Measurements from ENCODE around the gene HOXA3. TPM values are rescaled to one million over a fixed set of nuclear protein-coding genes. Genes with fewer than 3 reads are reported as not detected.
A peak's percentile ranks its signal among the peaks of the same experiment; 100 is the strongest.

The HOXA3 gene
- total RNA-seq, 3 donors from 2014 or later: 4.5 to 6.4 (median 4.6) TPM

- Histone ChIP-seq H3K27me3 (peaks cover 6 to 67% of the 10 kb centered on the region in 2 donors), H3K9me3 (no peaks in the 10 kb centered on the region), H3K36me3 (no peaks in the 10 kb centered on the region), H3K4me3 (peak overlapping the region; percentile 50 to 76 (median 63)), H3K27ac (peak overlapping the region; percentile 78 to 89), H3K4me1 (no peaks in the 10 kb centered on the region)
- intact Hi-C loops (cut with DNase I; ENCODE audit: low total_unique reads): no loop called here
- TF ChIP-seq CTCF (IDR thresholded peaks at IDR 0.05): no peak
- no peak for TF ChIP-seq POLR2A (IDR thresholded peaks at IDR 0.05)
- TF ChIP-seq POLR2AphosphoS5 (IDR thresholded peaks at IDR 0.05): no peak
- no peak for DNase-seq (ENCODE audit: low spot score in 2 of 2)
Measured at GRCh38 chr7:27167916-27168264, 15.5 kb upstream of the HOXA3 start.

GRCh38 chr7:27166531-27167505 is 14.4 kb upstream of the HOXA3 start:
- H3K9me3 ChIP-seq: no peaks in the 10 kb centered on the region
- H3K36me3 ChIP-seq: no peaks in the 10 kb centered on the region
- H3K27ac ChIP-seq: peak overlapping the region; percentile 81 to 89
- H3K4me1 ChIP-seq: no peaks in the 10 kb centered on the region
- TF ChIP-seq POLR2A (IDR thresholded peaks at IDR 0.05) (no peak), CTCF (IDR thresholded peaks at IDR 0.05) (no peak), POLR2AphosphoS5 (IDR thresholded peaks at IDR 0.05) (no peak)
- H3K27me3 ChIP-seq: peaks cover 6 to 67% of the 10 kb centered on the region in 2 donors
- no peak for DNase-seq (ENCODE audit: low spot score in 2 of 2)
- intact Hi-C loops (cut with DNase I; ENCODE audit: low total_unique reads): no loop called here
- H3K4me3 ChIP-seq: peak overlapping the region; percentile 65 to 80 (median 65)

- Histone ChIP-seq H3K36me3 (no peaks in the 10 kb centered on the region), H3K27ac (peak overlapping the region; percentile 81 to 89), H3K4me3 (peak overlapping the region; percentile 65 to 80 (median 65)), H3K4me1 (no peaks in the 10 kb centered on the region), H3K9me3 (no peaks in the 10 kb centered on the region), H3K27me3 (peaks cover 3 to 67% of the 10 kb centered on the region in 2 donors)
- TF ChIP-seq CTCF (IDR thresholded peaks at IDR 0.05): no peak
- no peak for TF ChIP-seq POLR2A (IDR thresholded peaks at IDR 0.05)
- no peak for TF ChIP-seq POLR2AphosphoS5 (IDR thresholded peaks at IDR 0.05)
- intact Hi-C loops (cut with DNase I; ENCODE audit: low total_unique reads): no loop called here
- DNase-seq (ENCODE audit: low spot score in 2 of 2): no peak
Measured at GRCh38 chr7:27165996-27166530, 13.7 kb upstream of the HOXA3 start.

- DNase-seq (ENCODE audit: low spot score in 2 of 2): peak in 1 of 2 donors; percentile 81
- H3K4me1 ChIP-seq: no peaks in the 10 kb centered on the region
- no peaks in the 10 kb centered on the region for H3K9me3 ChIP-seq
- peak within 1 kb of the TSS; percentile 81 to 89 for H3K27ac ChIP-seq
- peaks cover 3 to 62% of the 10 kb centered on the region in 2 donors for H3K27me3 ChIP-seq
- H3K36me3 ChIP-seq: no peaks in the 10 kb centered on the region
- peak within 1 kb of the TSS; percentile 65 to 80 (median 65) for H3K4me3 ChIP-seq
- intact Hi-C loops (cut with DNase I; ENCODE audit: low total_unique reads): no loop called here
- TF ChIP-seq POLR2AphosphoS5 (IDR thresholded peaks at IDR 0.05) (peak; percentile 9 to 35 (median 11)), CTCF (IDR thresholded peaks at IDR 0.05) (peak in 2 of 3 donors; percentile 12 to 16), POLR2A (IDR thresholded peaks at IDR 0.05) (no peak)
Measured at GRCh38 chr7:27165089-27165995, 13.0 kb upstream of the HOXA3 start, which contains the start of gene HOXA9. HOXA9 (minus strand) TSS chr7:27165537; CDS start chr7:27165457, 80 bp downstream.

All from breast epithelium (tissue), 4 donors.